ENCODE measurements around the gene THY1. TPM values are rescaled to one million over a fixed set of nuclear protein-coding genes. Genes with fewer than 3 reads are reported as not detected.

The THY1 gene
- total and polyA plus RNA-seq, 9 of the 15 experiments (the other 6 are each of a cell fraction or from before 2014, with no cell fraction given): 0.07 to 0.40 (median 0.16) TPM; not detected in 5

GRCh38 chr11:119381181-119381988 lies 41.6 kb downstream of the THY1 start, which contains the start of gene USP2 (continued):
- TF ChIP-seq CTBP1 (IDR thresholded peaks at IDR 0.05; ENCODE audit: borderline replicate concordance): peak; percentile 84
- no peak for TF ChIP-seq ZNF146 (CRISPR knock-in tag; IDR thresholded peaks at IDR 0.05; ENCODE audit: unreplicated experiment)
- no peak for TF ChIP-seq ZNF239 (CRISPR knock-in tag; IDR thresholded peaks at IDR 0.05)
- no peak for TF ChIP-seq ARID3A (IDR thresholded peaks at IDR 0.05; ENCODE audit: borderline replicate concordance, low read depth, low read length)
- TF ChIP-seq HMBOX1 (IDR thresholded peaks at IDR 0.05): no peak
- TF ChIP-seq MCM7 (IDR thresholded peaks at IDR 0.05): no peak
- TF ChIP-seq RNF219 (CRISPR knock-in tag; IDR thresholded peaks at IDR 0.05): no peak
- TF ChIP-seq RFX1 (IDR thresholded peaks at IDR 0.05): peak; percentile 94
- TF ChIP-seq TFAM (CRISPR knock-in tag; conservative IDR thresholded peaks at IDR 0.05): no peak
- 0 out of 2 replicates have a peak, but pooled peaks have one; percentile 23 for TF ChIP-seq ZNF384 (IDR thresholded peaks at IDR 0.05; ENCODE audit: low read depth, low read length)
- no peak for TF ChIP-seq MED1 (CRISPR knock-in tag; IDR thresholded peaks at IDR 0.05; ENCODE audit: borderline replicate concordance)
- TF ChIP-seq ZNF512 (tag; IDR thresholded peaks at IDR 0.05): no peak
- no peak for TF ChIP-seq ZNF217 (CRISPR knock-in tag; IDR thresholded peaks at IDR 0.05)
- no peak for TF ChIP-seq AFF1 (IDR thresholded peaks at IDR 0.05; ENCODE audit: low read depth in 1 of 2, partially characterized antibody in 2 of 2)
- TF ChIP-seq ZNF507 (tag; conservative IDR thresholded peaks at IDR 0.05): no peak
- TF ChIP-seq NR2F6 (CRISPR knock-in tag; IDR thresholded peaks at IDR 0.05): no peak
- no peak for TF ChIP-seq ELF4 (CRISPR knock-in tag; IDR thresholded peaks at IDR 0.05)
